ENCODE results near the gene MPP4. TPM values are rescaled to one million over a fixed set of nuclear protein-coding genes. Genes with fewer than 3 reads are reported as not detected.

The MPP4 gene
- total and polyA plus RNA-seq, 9 of the 15 experiments (the other 6 are each of a cell fraction or from before 2014, with no cell fraction given), result 0.03 to 0.08 TPM; not detected in 7

DNA sequence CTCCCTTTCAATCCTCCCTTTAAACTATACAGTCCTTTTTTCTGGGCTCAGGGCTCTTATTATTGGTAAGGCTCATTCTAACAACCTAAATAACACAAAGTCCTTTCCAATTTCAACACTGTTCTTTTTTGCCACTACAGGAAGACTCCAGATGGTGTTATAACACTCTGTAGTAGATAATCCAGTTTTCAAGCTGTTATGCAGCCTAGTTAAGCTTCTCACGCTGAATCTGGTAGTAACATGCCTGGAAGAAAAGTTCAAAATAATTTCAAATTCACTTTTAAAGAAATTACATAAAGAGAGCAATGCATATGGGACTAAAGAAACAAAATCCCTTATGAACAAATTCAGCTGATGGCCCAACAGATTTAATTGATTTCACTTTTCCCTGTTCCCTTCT is 3.2 kb upstream of the MPP4 start (continued):
- TF ChIP-seq, protein P1, sequence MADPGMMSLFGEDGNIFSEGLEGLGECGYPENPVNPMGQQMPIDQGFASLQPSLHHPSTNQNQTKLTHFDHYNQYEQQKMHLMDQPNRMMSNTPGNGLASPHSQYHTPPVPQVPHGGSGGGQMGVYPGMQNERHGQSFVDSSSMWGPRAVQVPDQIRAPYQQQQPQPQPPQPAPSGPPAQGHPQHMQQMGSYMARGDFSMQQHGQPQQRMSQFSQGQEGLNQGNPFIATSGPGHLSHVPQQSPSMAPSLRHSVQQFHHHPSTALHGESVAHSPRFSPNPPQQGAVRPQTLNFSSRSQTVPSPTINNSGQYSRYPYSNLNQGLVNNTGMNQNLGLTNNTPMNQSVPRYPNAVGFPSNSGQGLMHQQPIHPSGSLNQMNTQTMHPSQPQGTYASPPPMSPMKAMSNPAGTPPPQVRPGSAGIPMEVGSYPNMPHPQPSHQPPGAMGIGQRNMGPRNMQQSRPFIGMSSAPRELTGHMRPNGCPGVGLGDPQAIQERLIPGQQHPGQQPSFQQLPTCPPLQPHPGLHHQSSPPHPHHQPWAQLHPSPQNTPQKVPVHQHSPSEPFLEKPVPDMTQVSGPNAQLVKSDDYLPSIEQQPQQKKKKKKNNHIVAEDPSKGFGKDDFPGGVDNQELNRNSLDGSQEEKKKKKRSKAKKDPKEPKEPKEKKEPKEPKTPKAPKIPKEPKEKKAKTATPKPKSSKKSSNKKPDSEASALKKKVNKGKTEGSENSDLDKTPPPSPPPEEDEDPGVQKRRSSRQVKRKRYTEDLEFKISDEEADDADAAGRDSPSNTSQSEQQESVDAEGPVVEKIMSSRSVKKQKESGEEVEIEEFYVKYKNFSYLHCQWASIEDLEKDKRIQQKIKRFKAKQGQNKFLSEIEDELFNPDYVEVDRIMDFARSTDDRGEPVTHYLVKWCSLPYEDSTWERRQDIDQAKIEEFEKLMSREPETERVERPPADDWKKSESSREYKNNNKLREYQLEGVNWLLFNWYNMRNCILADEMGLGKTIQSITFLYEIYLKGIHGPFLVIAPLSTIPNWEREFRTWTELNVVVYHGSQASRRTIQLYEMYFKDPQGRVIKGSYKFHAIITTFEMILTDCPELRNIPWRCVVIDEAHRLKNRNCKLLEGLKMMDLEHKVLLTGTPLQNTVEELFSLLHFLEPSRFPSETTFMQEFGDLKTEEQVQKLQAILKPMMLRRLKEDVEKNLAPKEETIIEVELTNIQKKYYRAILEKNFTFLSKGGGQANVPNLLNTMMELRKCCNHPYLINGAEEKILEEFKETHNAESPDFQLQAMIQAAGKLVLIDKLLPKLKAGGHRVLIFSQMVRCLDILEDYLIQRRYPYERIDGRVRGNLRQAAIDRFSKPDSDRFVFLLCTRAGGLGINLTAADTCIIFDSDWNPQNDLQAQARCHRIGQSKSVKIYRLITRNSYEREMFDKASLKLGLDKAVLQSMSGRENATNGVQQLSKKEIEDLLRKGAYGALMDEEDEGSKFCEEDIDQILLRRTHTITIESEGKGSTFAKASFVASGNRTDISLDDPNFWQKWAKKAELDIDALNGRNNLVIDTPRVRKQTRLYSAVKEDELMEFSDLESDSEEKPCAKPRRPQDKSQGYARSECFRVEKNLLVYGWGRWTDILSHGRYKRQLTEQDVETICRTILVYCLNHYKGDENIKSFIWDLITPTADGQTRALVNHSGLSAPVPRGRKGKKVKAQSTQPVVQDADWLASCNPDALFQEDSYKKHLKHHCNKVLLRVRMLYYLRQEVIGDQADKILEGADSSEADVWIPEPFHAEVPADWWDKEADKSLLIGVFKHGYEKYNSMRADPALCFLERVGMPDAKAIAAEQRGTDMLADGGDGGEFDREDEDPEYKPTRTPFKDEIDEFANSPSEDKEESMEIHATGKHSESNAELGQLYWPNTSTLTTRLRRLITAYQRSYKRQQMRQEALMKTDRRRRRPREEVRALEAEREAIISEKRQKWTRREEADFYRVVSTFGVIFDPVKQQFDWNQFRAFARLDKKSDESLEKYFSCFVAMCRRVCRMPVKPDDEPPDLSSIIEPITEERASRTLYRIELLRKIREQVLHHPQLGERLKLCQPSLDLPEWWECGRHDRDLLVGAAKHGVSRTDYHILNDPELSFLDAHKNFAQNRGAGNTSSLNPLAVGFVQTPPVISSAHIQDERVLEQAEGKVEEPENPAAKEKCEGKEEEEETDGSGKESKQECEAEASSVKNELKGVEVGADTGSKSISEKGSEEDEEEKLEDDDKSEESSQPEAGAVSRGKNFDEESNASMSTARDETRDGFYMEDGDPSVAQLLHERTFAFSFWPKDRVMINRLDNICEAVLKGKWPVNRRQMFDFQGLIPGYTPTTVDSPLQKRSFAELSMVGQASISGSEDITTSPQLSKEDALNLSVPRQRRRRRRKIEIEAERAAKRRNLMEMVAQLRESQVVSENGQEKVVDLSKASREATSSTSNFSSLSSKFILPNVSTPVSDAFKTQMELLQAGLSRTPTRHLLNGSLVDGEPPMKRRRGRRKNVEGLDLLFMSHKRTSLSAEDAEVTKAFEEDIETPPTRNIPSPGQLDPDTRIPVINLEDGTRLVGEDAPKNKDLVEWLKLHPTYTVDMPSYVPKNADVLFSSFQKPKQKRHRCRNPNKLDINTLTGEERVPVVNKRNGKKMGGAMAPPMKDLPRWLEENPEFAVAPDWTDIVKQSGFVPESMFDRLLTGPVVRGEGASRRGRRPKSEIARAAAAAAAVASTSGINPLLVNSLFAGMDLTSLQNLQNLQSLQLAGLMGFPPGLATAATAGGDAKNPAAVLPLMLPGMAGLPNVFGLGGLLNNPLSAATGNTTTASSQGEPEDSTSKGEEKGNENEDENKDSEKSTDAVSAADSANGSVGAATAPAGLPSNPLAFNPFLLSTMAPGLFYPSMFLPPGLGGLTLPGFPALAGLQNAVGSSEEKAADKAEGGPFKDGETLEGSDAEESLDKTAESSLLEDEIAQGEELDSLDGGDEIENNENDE (IDR thresholded peaks at IDR 0.05; ENCODE audit: low read depth, low read length), result no peak
- TF ChIP-seq ESRRA (IDR thresholded peaks at IDR 0.05; ENCODE audit: borderline replicate concordance, low read depth) (no peak), CXXC5 (CRISPR knock-in tag; IDR thresholded peaks at IDR 0.05) (no peak), ZNF124 (CRISPR knock-in tag; IDR thresholded peaks at IDR 0.05) (no peak), MED1 (CRISPR knock-in tag; IDR thresholded peaks at IDR 0.05; ENCODE audit: borderline replicate concordance) (no peak), SMAD2 (IDR thresholded peaks at IDR 0.05; ENCODE audit: low read depth, low read length) (no peak), MXI1 (IDR thresholded peaks at IDR 0.05; ENCODE audit: low read depth, low read length) (no peak), ZNF589 (CRISPR knock-in tag; IDR thresholded peaks at IDR 0.05; ENCODE audit: low read depth) (no peak), ZBTB7A (IDR thresholded peaks at IDR 0.05; ENCODE audit: borderline replicate concordance, control insufficient read depth, low read depth, low read length) (no peak)
- TF ChIP-seq, protein P2, sequence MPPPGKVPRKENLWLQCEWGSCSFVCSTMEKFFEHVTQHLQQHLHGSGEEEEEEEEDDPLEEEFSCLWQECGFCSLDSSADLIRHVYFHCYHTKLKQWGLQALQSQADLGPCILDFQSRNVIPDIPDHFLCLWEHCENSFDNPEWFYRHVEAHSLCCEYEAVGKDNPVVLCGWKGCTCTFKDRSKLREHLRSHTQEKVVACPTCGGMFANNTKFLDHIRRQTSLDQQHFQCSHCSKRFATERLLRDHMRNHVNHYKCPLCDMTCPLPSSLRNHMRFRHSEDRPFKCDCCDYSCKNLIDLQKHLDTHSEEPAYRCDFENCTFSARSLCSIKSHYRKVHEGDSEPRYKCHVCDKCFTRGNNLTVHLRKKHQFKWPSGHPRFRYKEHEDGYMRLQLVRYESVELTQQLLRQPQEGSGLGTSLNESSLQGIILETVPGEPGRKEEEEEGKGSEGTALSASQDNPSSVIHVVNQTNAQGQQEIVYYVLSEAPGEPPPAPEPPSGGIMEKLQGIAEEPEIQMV (tag; conservative IDR thresholded peaks at IDR 0.05; ENCODE audit: low read depth), result no peak

All from K562 (cell line).